ENCODE data around the gene ATG5. TPM values are rescaled to one million over a fixed set of nuclear protein-coding genes. Genes with fewer than 3 reads are reported as not detected.

The ATG5 gene
- total RNA-seq, 2 experiments from 2014 or later = 18.8 to 31.1 TPM

GRCh38 chr6:106183430-106183829 lies 142.1 kb downstream of the ATG5 start:
- H3K27ac ChIP-seq (ENCODE audit: low read depth, low read length, poor library complexity, severe bottlenecking) = no peak overlapping the region
- H3K79me2 ChIP-seq (ENCODE audit: insufficient read depth, low read depth, low read length) = no peaks in the 10 kb centered on the region
- no peak overlapping the region for H3K4me2 ChIP-seq (ENCODE audit: low read length)
- no peaks in the 10 kb centered on the region for H4K20me1 ChIP-seq (ENCODE audit: insufficient read depth, low read length)
- POLR2A ChIA-PET = interaction anchor here (1.0 to 2.5 kb wide), 4 partner anchors 19 to 84 kb away, joined by 3 to 10 read pairs (median 5); no protein-coding TSS in a partner anchor
- BruUV-seq (replicated peaks) = no TSS peak
- no peaks in the 10 kb centered on the region for H3K9me2 ChIP-seq (ENCODE audit: insufficient read depth, low read length)
- intact Hi-C loops (cut with micrococcal nuclease; ENCODE audit: unreplicated experiment) = no loop called here
- H3K36me3 ChIP-seq (ENCODE audit: insufficient read depth, low read length) = peaks cover 11% of the 10 kb centered on the region
- peaks cover 15% of the 10 kb centered on the region for H3K4me1 ChIP-seq (ENCODE audit: insufficient read depth, low read length, poor library complexity, severe bottlenecking)
- no peak for TF ChIP-seq CTCF (conservative IDR thresholded peaks at IDR 0.05; ENCODE audit: low read length)
- TF ChIP-seq EZH2phosphoT487 (IDR thresholded peaks at IDR 0.05; ENCODE audit: borderline replicate concordance, low read depth, low read length) = no peak
- no peak overlapping the region for H3K4me3 ChIP-seq (ENCODE audit: low read depth, low read length, poor library complexity, severe bottlenecking)
- CTCF ChIA-PET (ENCODE audit: unreplicated experiment) = no interaction called here
- no peaks in the 10 kb centered on the region for H3K9me3 ChIP-seq (ENCODE audit: low read length)
- H2AFZ ChIP-seq (ENCODE audit: low read length) = no peak overlapping the region
- DNase-seq (ENCODE audit: low spot score) = no peak

- Histone ChIP-seq H3K27ac (ENCODE audit: low read depth, low read length, poor library complexity, severe bottlenecking) (no peak overlapping the region), H3K79me2 (ENCODE audit: insufficient read depth, low read depth, low read length) (no peaks in the 10 kb centered on the region), H4K20me1 (ENCODE audit: insufficient read depth, low read length) (no peaks in the 10 kb centered on the region), H3K36me3 (ENCODE audit: insufficient read depth, low read length) (peaks cover 11% of the 10 kb centered on the region), H3K9me3 (ENCODE audit: low read length) (no peaks in the 10 kb centered on the region), H3K4me3 (ENCODE audit: low read depth, low read length, poor library complexity, severe bottlenecking) (no peak overlapping the region), H3K9me2 (ENCODE audit: insufficient read depth, low read length) (no peaks in the 10 kb centered on the region), H3K4me1 (ENCODE audit: insufficient read depth, low read length, poor library complexity, severe bottlenecking) (peaks cover 6% of the 10 kb centered on the region), H2AFZ (ENCODE audit: low read length) (no peak overlapping the region), H3K4me2 (ENCODE audit: low read length) (no peak overlapping the region)
- ChIA-PET CTCF (ENCODE audit: unreplicated experiment) (no interaction called here), POLR2A (interaction anchor here (0.7 to 2.5 kb wide), 10 partner anchors 11 to 194 kb away, joined by 3 to 10 read pairs (median 3); no protein-coding TSS in a partner anchor)
- BruUV-seq (replicated peaks) = no TSS peak
- intact Hi-C loops (cut with micrococcal nuclease; ENCODE audit: unreplicated experiment) = no loop called here
- DNase-seq (ENCODE audit: low spot score) = no peak
- TF ChIP-seq EZH2phosphoT487 (IDR thresholded peaks at IDR 0.05; ENCODE audit: borderline replicate concordance, low read depth, low read length) (no peak), CTCF (conservative IDR thresholded peaks at IDR 0.05; ENCODE audit: low read length) (no peak)
Observed at GRCh38 chr6:106182455-106182854, 143.1 kb downstream of the ATG5 start.

GRCh38 chr6:106181664-106182418 lies 143.7 kb downstream of the ATG5 start:
- no peaks in the 10 kb centered on the region for H3K79me2 ChIP-seq (ENCODE audit: insufficient read depth, low read depth, low read length)
- CTCF ChIA-PET (ENCODE audit: unreplicated experiment) = no interaction called here
- BruUV-seq (replicated peaks) = no TSS peak
- no peaks in the 10 kb centered on the region for H4K20me1 ChIP-seq (ENCODE audit: insufficient read depth, low read length)
- TF ChIP-seq CTCF (conservative IDR thresholded peaks at IDR 0.05; ENCODE audit: low read length) (no peak), EZH2phosphoT487 (IDR thresholded peaks at IDR 0.05; ENCODE audit: borderline replicate concordance, low read depth, low read length) (no peak)
- H3K9me3 ChIP-seq (ENCODE audit: low read length) = no peaks in the 10 kb centered on the region
- no peak overlapping the region for H2AFZ ChIP-seq (ENCODE audit: low read length)
- H3K27ac ChIP-seq (ENCODE audit: low read depth, low read length, poor library complexity, severe bottlenecking) = no peak overlapping the region
- peaks cover 11% of the 10 kb centered on the region for H3K36me3 ChIP-seq (ENCODE audit: insufficient read depth, low read length)
- POLR2A ChIA-PET = interaction anchor here (0.5 to 2.5 kb wide), 10 partner anchors 10 to 1013 kb away, joined by 3 to 10 read pairs (median 4); no protein-coding TSS in a partner anchor
- H3K9me2 ChIP-seq (ENCODE audit: insufficient read depth, low read length) = no peaks in the 10 kb centered on the region
- H3K4me3 ChIP-seq (ENCODE audit: low read depth, low read length, poor library complexity, severe bottlenecking) = no peak overlapping the region
- H3K4me2 ChIP-seq (ENCODE audit: low read length) = no peak overlapping the region
- DNase-seq (ENCODE audit: low spot score) = no peak
- H3K4me1 ChIP-seq (ENCODE audit: insufficient read depth, low read length, poor library complexity, severe bottlenecking) = no peaks in the 10 kb centered on the region
- intact Hi-C loops (cut with micrococcal nuclease; ENCODE audit: unreplicated experiment) = no loop called here
